ENCODE results near the gene NKAIN2.

Gene NKAIN2

GRCh38 chr6:123875784-123876183 is 72.1 kb downstream of the NKAIN2 start:
- CTCF ChIA-PET: no interaction called here
- no peak for TF ChIP-seq CTCF (IDR thresholded peaks at IDR 0.05; ENCODE audit: insufficient read depth, low read length, missing control alignments)
- POLR2A ChIA-PET: no interaction called here

GRCh38 chr6:123879749-123880148 is 76.1 kb downstream of the NKAIN2 start:
- H3K4me3 ChIP-seq (ENCODE audit: low read depth, low read length): no peak overlapping the region
- no peak for DNase-seq (ENCODE audit: low read depth, low spot score)
- ChIA-PET POLR2A (no interaction called here), CTCF (no interaction called here)
- no peak for TF ChIP-seq CTCF (IDR thresholded peaks at IDR 0.05; ENCODE audit: insufficient read depth, low read length, missing control alignments)

More at GRCh38 chr6:123875784-123876183, 72.1 kb downstream of the NKAIN2 start:
- no peak for DNase-seq (ENCODE audit: low read depth, low spot score)
- no peak overlapping the region for H3K4me3 ChIP-seq (ENCODE audit: low read depth, low read length)

GRCh38 chr6:123888771-123889513 is 85.3 kb downstream of the NKAIN2 start:
- TF ChIP-seq CTCF (IDR thresholded peaks at IDR 0.05; ENCODE audit: insufficient read depth, low read length, missing control alignments): no peak
- ChIA-PET CTCF (no interaction called here), POLR2A (no interaction called here)
- H3K4me3 ChIP-seq (ENCODE audit: low read depth, low read length): no peak overlapping the region
- DNase-seq (ENCODE audit: low read depth, low spot score): no peak

GRCh38 chr6:123895346-123895745 is 91.7 kb downstream of the NKAIN2 start:
- POLR2A ChIA-PET: no interaction called here

GRCh38 chr6:123895806-123896205 is 92.1 kb downstream of the NKAIN2 start:
- H3K4me3 ChIP-seq (ENCODE audit: low read depth, low read length): no peak overlapping the region
- CTCF ChIA-PET: no interaction called here
- POLR2A ChIA-PET: no interaction called here
- no peak for TF ChIP-seq CTCF (IDR thresholded peaks at IDR 0.05; ENCODE audit: insufficient read depth, low read length, missing control alignments)
- DNase-seq (ENCODE audit: low read depth, low spot score): no peak

More at GRCh38 chr6:123895346-123895745, 91.7 kb downstream of the NKAIN2 start:
- no peak for TF ChIP-seq CTCF (IDR thresholded peaks at IDR 0.05; ENCODE audit: insufficient read depth, low read length, missing control alignments)
- CTCF ChIA-PET: no interaction called here
- no peak overlapping the region for H3K4me3 ChIP-seq (ENCODE audit: low read depth, low read length)
- DNase-seq (ENCODE audit: low read depth, low spot score): no peak

GRCh38 chr6:123896869-123897268 is 93.2 kb downstream of the NKAIN2 start:
- POLR2A ChIA-PET: no interaction called here
- no peak for DNase-seq (ENCODE audit: low read depth, low spot score)
- TF ChIP-seq CTCF (IDR thresholded peaks at IDR 0.05; ENCODE audit: insufficient read depth, low read length, missing control alignments): no peak
- no peak overlapping the region for H3K4me3 ChIP-seq (ENCODE audit: low read depth, low read length)
- CTCF ChIA-PET: no interaction called here
